ENCODE measurements around the gene BCAS1. TPM values are rescaled to one million over a fixed set of nuclear protein-coding genes. Genes with fewer than 3 reads are reported as not detected.
A peak's percentile ranks its signal among the peaks of the same experiment; 100 is the strongest.

BCAS1 gene
- total RNA-seq, 1 experiment from 2014 or later: 0.17 TPM

DNA sequence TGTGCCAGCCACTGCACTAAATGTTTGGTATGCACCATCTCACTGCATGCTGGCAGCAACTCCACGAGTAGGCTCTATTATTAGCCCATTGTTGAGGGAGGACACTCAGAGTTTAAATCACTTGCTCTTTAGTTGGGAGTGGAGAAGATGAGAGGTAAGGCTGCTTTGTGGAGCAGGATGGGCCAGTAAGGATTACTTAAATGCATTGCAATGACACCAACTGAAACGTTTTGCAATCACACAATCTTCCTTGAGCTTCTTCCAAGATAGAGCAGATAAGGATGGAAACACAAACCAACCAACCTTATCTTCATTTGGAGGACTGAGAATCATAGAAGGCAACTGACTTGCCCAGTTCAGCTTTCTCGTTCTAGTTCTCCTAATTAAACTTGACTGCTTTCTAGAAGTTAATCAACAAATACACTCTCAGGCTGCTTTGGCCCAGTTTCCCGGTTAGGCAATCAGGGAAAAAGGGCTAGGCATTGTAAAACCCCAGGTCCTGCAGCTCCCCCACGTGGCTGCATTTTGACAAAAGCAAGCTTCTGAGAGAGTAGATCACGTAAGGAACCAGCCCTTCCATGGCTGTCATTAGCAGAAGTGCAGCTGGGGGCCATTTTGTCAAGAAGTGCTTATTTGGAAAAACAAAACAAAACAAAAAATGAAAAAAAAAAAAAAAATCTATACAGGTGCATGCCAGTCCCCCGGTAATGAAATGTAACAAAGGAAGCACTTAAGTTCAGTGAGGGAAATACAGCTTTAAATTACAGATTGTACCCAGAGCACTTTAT lies 130.6 kb downstream of the BCAS1 start:
- Histone ChIP-seq H3K36me3 (ENCODE audit: control insufficient read depth in 1 of 2, insufficient read depth in 2 of 2, low read length in 2 of 2) (no peaks in the 10 kb centered on the region), H3K9me3 (ENCODE audit: control insufficient read depth in 1 of 2, insufficient read depth in 1 of 2, low read depth in 1 of 2, low read length in 2 of 2) (no peaks in the 10 kb centered on the region), H3K9ac (ENCODE audit: low read length) (no peak overlapping the region), H2AFZ (ENCODE audit: low read depth, low read length, poor library complexity, severe bottlenecking) (peak overlapping the region; percentile 90), H3K4me2 (ENCODE audit: low read length) (peak overlapping the region; percentile 40), H3K4me3 (replicated peaks in 1 of 2; ENCODE audit: low read depth in 1 of 2, low read length in 2 of 2) (no peak overlapping the region), H3K9me2 (ENCODE audit: insufficient read depth) (no peaks in the 10 kb centered on the region), H3K79me2 (ENCODE audit: insufficient read depth, low read length) (no peaks in the 10 kb centered on the region), H3K27ac (ENCODE audit: low read depth, low read length) (no peak overlapping the region), H3K27me3 (ENCODE audit: insufficient read depth, low read length) (no peaks in the 10 kb centered on the region), H3K4me1 (ENCODE audit: control insufficient read depth in 1 of 2, insufficient read depth in 2 of 2, low read length in 2 of 2) (peaks cover 0 to 22% of the 10 kb centered on the region in 2 experiments; a peak in 2 of 4 replicates), H4K20me1 (ENCODE audit: insufficient read depth) (no peaks in the 10 kb centered on the region)
- peak; percentile 88 for DNase-seq (ENCODE audit: low read depth, low spot score)
- CTCF ChIA-PET: interaction anchor here (0.6 to 2.2 kb wide), 19 partner anchors 9 to 708 kb away, joined by 3 to 24 read pairs (median 4); partner anchors contain the start of gene ZNF217
- intact Hi-C loops (cut with micrococcal nuclease): loop anchor here (1.0 to 10.0 kb wide), 4 partner anchors 123 to 715 kb away; no protein-coding TSS in a partner anchor
- TF ChIP-seq EZH2phosphoT487 (IDR thresholded peaks at IDR 0.05; ENCODE audit: borderline replicate concordance) (no peak), RAD21 (IDR thresholded peaks at IDR 0.05; ENCODE audit: low read depth) (peak; percentile 96), EZH2 (IDR thresholded peaks at IDR 0.05) (no peak), CEBPB (IDR thresholded peaks at IDR 0.05; ENCODE audit: low read depth) (peak; percentile 86), YY1 (IDR thresholded peaks at IDR 0.05; ENCODE audit: extremely low read depth, insufficient replicate concordance, low read depth, low read length) (peak; percentile 90), POLR2AphosphoS5 (IDR thresholded peaks at IDR 0.05; ENCODE audit: low read depth, low read length) (no peak), ZNF274 (IDR thresholded peaks at IDR 0.05; ENCODE audit: low read depth, low read length) (no peak), SP1 (IDR thresholded peaks at IDR 0.05; ENCODE audit: low read depth) (no peak)
- TF ChIP-seq, protein P1, sequence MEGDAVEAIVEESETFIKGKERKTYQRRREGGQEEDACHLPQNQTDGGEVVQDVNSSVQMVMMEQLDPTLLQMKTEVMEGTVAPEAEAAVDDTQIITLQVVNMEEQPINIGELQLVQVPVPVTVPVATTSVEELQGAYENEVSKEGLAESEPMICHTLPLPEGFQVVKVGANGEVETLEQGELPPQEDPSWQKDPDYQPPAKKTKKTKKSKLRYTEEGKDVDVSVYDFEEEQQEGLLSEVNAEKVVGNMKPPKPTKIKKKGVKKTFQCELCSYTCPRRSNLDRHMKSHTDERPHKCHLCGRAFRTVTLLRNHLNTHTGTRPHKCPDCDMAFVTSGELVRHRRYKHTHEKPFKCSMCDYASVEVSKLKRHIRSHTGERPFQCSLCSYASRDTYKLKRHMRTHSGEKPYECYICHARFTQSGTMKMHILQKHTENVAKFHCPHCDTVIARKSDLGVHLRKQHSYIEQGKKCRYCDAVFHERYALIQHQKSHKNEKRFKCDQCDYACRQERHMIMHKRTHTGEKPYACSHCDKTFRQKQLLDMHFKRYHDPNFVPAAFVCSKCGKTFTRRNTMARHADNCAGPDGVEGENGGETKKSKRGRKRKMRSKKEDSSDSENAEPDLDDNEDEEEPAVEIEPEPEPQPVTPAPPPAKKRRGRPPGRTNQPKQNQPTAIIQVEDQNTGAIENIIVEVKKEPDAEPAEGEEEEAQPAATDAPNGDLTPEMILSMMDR (IDR thresholded peaks at IDR 0.05 in 2 of 3, conservative IDR thresholded peaks at IDR 0.05 in 1 of 3; ENCODE audit: borderline replicate concordance in 1 of 3, insufficient read depth in 1 of 3, low read depth in 2 of 3, low read length in 2 of 3): peak; percentile 74 to 85 (median 84)
- RAD21 ChIA-PET (ENCODE audit: low non-redundant PET in 1 of 2, low total read pairs in 2 of 2, uncharacterized antibody in 2 of 2, unreplicated experiment in 2 of 2): interaction anchor here (0.6 to 1.3 kb wide), 6 partner anchors 123 to 401 kb away, joined by 3 to 4 read pairs (median 3); no protein-coding TSS in a partner anchor
- ATAC-seq: peak; percentile 93
- POLR2A ChIA-PET: interaction anchor here (0.7 to 1.0 kb wide), 3 partner anchors 11 to 317 kb away, joined by 3 read pairs; no protein-coding TSS in a partner anchor
- BruUV-seq (replicated peaks): no TSS peak
